ENCODE results near the gene SLC12A8. TPM values are rescaled to one million over a fixed set of nuclear protein-coding genes. Genes with fewer than 3 reads are reported as not detected.

The SLC12A8 gene
- total and polyA plus RNA-seq, 3 donors from 2014 or later = 10.3 to 21.0 (median 12.3) TPM

DNA sequence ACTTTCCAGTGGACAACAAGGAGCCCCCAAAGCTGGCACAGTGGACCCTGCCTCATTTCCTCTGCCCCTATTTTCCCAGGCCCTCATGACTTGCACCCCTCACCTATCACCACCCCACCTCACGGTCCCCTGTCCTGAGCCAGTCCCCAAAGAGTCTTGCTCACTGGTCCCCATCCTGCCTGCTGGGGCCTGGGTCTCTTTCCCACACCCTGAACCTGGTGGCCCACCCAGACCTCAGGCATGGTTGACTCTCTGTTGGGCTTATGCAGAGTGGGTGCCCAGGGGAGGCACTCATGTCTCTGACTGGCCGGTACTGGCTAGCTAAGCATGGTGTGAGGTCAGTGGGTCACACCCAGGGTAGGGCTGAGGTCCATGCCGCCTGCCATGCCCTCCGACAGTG lies 73.2 kb downstream of the SLC12A8 start:
- no peak overlapping the region for H3K4me3 ChIP-seq
- no peak for DNase-seq
- WGBS, 2 donors = 100% methylated on average over 3 to 4 of the region's 4 CpGs
- no peak overlapping the region for H3K27ac ChIP-seq
- H3K27me3 ChIP-seq = no peaks in the 10 kb centered on the region
- H3K4me1 ChIP-seq = peaks cover 21% of the 10 kb centered on the region
- TF ChIP-seq CTCF (IDR thresholded peaks at IDR 0.05) = no peak
- TF ChIP-seq POLR2A (IDR thresholded peaks at IDR 0.05) = no peak
- intact Hi-C loops (cut with DNase I; ENCODE audit: low total_unique reads) = no loop called here
- no peaks in the 10 kb centered on the region for H3K36me3 ChIP-seq (ENCODE audit: low read depth, missing control alignments)
- no peaks in the 10 kb centered on the region for H3K9me3 ChIP-seq

GRCh38 chr3:125137358-125138033 lies 75.1 kb downstream of the SLC12A8 start:
- H3K27me3 ChIP-seq = no peaks in the 10 kb centered on the region
- no peak for DNase-seq
- WGBS, 2 donors = 79 to 85% methylated on average over 12 to 17 of the region's 17 CpGs
- intact Hi-C loops (cut with DNase I; ENCODE audit: low total_unique reads) = no loop called here
- no peaks in the 10 kb centered on the region for H3K9me3 ChIP-seq
- H3K4me1 ChIP-seq = peaks cover 8% of the 10 kb centered on the region
- H3K36me3 ChIP-seq (ENCODE audit: low read depth, missing control alignments) = no peaks in the 10 kb centered on the region
- no peak overlapping the region for H3K4me3 ChIP-seq
- TF ChIP-seq POLR2A (IDR thresholded peaks at IDR 0.05) (no peak), CTCF (IDR thresholded peaks at IDR 0.05) (no peak)
- no peak overlapping the region for H3K27ac ChIP-seq

GRCh38 chr3:125136966-125137357 lies 75.6 kb downstream of the SLC12A8 start:
- Histone ChIP-seq H3K27me3 (no peaks in the 10 kb centered on the region), H3K27ac (no peak overlapping the region), H3K36me3 (ENCODE audit: low read depth, missing control alignments) (no peaks in the 10 kb centered on the region), H3K9me3 (no peaks in the 10 kb centered on the region), H3K4me1 (peaks cover 7% of the 10 kb centered on the region), H3K4me3 (no peak overlapping the region)
- no peak for DNase-seq
- intact Hi-C loops (cut with DNase I; ENCODE audit: low total_unique reads) = no loop called here
- TF ChIP-seq POLR2A (IDR thresholded peaks at IDR 0.05) = no peak
- no peak for TF ChIP-seq CTCF (IDR thresholded peaks at IDR 0.05)
- 77 to 79% methylated on average over 7 of the region's 7 CpGs for WGBS, 2 donors

GRCh38 chr3:125136515-125136914 lies 76.0 kb downstream of the SLC12A8 start:
- WGBS, 2 donors = 72 to 76% methylated on average over 4 of the region's 4 CpGs
- Histone ChIP-seq H3K36me3 (ENCODE audit: low read depth, missing control alignments) (no peaks in the 10 kb centered on the region), H3K27ac (no peak overlapping the region), H3K27me3 (no peaks in the 10 kb centered on the region), H3K4me3 (no peak overlapping the region), H3K9me3 (no peaks in the 10 kb centered on the region), H3K4me1 (peaks cover 7% of the 10 kb centered on the region)
- no peak for DNase-seq
- no peak for TF ChIP-seq CTCF (IDR thresholded peaks at IDR 0.05)
- TF ChIP-seq POLR2A (IDR thresholded peaks at IDR 0.05) = no peak
- intact Hi-C loops (cut with DNase I; ENCODE audit: low total_unique reads) = no loop called here

DNA sequence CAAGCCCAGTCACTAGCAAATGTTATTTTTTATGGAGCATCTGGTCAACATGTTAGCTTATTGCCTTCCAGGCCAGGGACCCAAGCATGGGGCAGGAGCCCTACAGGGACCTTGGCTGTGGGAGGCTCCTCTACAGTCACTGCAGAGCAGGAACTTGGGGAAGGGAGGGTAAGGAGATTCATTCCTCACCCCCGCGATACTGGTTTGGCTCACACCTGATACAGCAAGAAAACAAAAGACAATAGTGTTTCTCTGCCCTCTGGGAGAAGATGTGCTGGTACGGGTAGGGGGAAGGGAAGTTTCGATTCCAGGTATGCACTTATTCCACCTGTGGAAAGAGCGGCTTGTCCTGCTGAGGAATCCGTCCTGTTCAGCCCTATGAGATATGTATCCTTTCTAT lies 77.6 kb downstream of the SLC12A8 start:
- Histone ChIP-seq H3K9me3 (no peaks in the 10 kb centered on the region), H3K4me1 (no peaks in the 10 kb centered on the region), H3K4me3 (no peak overlapping the region), H3K27ac (no peak overlapping the region), H3K27me3 (no peaks in the 10 kb centered on the region), H3K36me3 (ENCODE audit: low read depth, missing control alignments) (no peaks in the 10 kb centered on the region)
- WGBS, 2 donors = 63 to 84% methylated on average over 6 of the region's 6 CpGs
- DNase-seq = no peak
- TF ChIP-seq POLR2A (IDR thresholded peaks at IDR 0.05) (no peak), CTCF (IDR thresholded peaks at IDR 0.05) (no peak)
- intact Hi-C loops (cut with DNase I; ENCODE audit: low total_unique reads) = no loop called here
